ENCODE data around the gene C16orf86.
A peak's percentile ranks its signal among the peaks of the same experiment; 100 is the strongest.

Gene C16orf86

DNA sequence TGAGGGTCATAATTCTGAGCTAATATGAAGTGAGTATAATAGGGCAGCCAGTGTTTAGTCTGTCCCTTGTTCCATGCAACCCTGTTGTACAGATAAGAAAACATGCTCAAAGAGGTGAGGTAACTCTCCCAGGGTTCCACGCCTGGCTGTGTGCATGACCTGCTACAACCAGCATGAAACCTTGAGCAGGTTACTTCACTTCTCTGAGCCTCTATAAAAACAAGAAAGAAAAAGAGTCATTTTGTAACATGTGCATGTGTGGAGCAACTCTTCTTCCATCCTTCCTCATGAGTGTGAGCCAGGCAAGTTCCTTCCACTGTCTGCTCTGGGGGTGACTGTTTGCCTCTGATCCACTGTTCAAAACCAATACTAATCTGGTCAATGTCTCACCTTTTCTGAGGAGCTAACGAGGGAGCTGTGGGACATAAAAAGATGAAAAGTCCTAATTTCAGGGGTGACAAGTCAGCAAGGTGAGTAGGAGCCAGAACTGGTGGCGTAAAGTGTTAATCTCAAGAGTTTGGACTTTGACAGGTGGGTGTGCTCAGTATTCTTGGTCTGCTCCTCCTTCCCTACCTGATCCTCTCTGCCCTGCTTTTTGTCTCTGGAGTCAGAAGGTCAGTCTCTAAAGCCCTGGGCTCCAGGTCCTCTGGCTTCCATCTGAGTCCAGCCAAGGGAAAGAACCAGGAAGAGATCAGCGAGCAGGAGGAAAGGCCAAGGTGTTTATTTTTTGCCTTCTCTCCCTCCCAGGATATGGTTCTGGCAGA, 31.0 kb downstream of the C16orf86 start:
- DNase-seq = peak; percentile 20

DNA sequence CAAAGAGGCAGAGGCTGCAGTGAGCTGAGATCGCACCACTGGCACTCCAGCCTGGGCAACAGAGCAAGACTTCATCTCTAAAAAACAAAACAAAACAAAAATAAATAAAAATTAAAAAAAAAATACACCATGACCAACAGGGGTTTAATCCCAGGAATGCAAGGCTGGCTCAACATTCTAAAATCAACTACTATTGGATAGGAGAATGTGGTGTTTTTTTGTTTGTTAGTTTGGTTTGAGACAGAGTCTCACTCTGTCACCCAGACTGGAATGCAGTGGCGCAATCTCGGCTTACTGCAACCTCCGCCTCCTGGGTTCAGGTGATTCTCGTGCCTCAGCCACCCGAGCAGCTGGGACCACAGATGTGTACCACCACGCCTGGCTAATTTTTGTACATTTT, 32.7 kb downstream of the C16orf86 start:
- DNase-seq = peak; percentile 17

- DNase-seq = no peak
Observed at GRCh38 chr16:67701420-67701819, 34.8 kb downstream of the C16orf86 start.

GRCh38 chr16:67702130-67702529, 35.5 kb downstream of the C16orf86 start:
- no peak for DNase-seq

DNA sequence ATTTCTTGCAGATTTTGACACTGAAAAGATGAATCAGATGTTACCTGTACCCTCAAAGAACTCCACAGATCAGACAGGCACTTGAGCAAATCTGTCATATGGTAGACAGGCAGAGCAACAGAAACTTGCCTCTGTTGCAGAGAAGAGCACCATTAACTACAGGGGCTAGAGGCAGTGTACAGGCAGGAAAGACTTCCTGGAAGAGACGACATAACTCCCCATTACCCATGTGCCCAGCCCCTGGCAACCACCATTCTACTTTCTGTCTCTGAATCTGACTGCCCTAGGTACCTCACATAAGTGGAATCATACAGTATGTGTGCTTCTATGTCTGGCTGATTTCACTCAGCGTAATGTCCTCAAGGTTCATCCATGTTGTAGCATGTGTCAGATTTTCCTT, 37.0 kb downstream of the C16orf86 start:
- no peak for DNase-seq

GRCh38 chr16:67704110-67704509, 37.5 kb downstream of the C16orf86 start:
- no peak for DNase-seq

DNA sequence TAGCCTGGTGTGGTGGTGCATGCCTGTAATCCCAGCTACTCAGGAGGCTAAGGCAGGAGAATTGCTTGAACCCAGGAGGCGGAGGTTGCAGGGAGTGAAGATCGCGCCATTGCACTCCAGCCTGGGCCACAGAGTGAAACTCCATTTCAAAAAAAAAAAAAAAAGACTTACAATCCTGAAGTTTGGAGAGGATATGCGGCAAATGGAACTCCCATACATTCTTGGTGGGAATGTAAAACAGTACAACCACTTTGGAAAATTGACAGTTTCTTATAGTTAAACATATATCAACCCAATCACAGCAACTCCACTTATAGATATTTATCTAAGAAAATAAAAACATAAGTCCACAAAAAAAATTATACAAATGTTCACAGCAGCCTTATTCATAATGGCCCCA, 40.6 kb downstream of the C16orf86 start:
- DNase-seq = no peak

GRCh38 chr16:67707790-67708189, 41.2 kb downstream of the C16orf86 start:
- DNase-seq = no peak

DNA sequence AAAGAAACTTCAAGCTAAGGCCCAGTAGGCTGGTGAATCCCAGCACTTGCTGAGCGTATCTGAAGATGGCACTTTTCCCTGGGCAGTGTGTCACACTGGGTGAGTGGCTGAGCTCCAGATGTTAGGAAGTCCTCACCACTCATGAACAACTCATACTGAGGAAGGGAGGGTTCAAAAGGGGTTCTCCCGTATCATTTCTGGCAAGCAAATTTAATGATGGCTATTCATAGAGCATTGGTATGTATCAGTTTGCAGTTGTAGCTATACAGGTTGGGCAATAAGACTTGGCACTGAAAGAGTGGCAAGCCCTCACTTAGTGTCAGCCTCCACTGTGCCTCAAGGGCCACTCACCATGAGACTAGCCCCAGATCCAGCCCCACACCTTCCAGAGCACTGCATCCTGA, 41.8 kb downstream of the C16orf86 start:
- no peak for DNase-seq

DNA sequence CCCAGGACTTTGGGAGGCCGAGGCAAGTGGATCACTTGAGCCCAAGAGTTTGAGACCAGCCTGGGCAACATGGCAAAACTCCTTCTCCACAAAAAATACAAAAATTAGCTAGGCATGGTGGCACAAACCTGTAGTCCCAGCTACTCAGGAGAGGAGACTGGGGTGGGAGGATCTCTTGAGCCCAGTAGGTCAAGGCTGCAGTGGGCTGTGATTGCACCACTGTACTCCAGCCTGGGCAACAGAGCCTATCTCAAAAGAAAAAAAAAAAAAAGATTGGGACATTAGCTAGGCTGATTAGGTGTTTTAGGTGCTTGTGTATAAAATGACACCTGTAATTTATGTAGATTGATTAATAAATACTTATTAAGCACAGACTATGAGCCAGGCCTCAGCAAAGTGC, 42.4 kb downstream of the C16orf86 start:
- DNase-seq = no peak

GRCh38 chr16:67710607-67711006, 44.0 kb downstream of the C16orf86 start:
- DNase-seq = no peak

GRCh38 chr16:67713647-67714273, 47.1 kb downstream of the C16orf86 start:
- DNase-seq = no peak

DNA sequence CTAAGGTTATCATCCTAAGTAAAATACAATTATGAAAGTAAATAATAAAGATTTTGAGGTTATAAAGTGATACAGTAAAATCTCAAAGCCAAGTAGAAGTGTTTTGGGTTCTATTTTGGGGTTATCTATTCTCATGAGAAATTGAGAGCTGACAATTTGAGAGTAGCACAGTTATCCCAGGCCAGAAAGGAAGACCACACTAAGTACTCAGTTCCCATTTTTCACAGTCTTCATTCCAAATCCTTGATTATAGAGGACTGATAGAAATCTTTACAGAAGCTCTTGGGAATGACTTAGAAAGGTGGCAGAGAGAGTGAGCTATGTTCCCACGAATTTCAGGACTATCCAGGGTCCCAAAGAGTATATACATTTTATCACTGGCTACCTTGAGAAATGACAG, 47.9 kb downstream of the C16orf86 start:
- DNase-seq = no peak

GRCh38 chr16:67716097-67716496, 49.5 kb downstream of the C16orf86 start:
- DNase-seq = no peak

Data from hematopoietic multipotent progenitor cell treated with erythropoietin and hydrocortisone succinate and interleukin-3 and kit ligand, for 4 days (in vitro differentiated cells).